Islet precursor cell (in vitro differentiated cells): ENCODE data around the gene FGF18.

ENCODE experiments used
- DNase-seq: peaks from one replicate; pipeline ENCODE4 v3.0.0-alpha.2; 2018

FGF18 gene

DNA sequence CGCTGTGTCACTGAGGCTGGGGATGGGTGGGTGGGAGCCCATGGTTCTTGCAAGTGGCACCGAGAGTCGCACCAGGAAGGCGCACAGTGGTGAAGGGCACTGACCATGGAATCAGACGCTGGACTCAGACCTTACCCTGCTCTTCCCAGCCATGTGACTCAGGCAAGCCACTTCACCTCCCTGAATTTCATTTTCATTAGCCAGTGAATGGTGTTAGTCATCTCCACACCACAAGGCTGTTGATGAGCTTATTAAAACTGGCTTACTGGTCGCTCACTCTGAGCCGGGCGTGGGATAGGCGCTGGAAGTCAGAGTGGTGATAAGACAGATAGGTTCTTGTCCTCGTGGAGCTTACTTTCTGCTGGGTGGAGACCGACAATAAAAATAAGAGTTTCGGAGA lies 25.1 kb downstream of the FGF18 start:
- peak; percentile 51 for DNase-seq

- DNase-seq, result no peak
These were observed 26.4 kb downstream of the FGF18 start for GRCh38 chr5:171445644-171446516.

DNA sequence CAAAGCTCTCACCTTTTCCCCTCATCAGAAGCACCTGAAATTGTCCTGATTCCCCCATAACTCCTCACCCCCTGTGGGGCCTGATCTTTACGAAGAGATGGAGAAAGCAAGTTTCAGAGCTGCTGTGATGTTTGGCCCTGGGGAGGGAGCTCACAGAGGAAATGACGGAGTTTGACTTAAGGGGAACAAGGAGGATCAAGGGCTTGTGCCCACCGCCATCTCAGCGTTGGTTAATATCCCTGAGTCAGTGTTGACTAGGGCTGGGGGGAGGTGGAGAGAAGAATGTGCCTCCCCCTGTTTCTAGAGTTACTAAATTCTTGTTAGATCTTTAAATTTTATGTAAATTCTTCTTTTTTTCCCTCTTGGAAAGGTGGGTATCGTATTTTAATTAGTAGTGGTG lies 27.8 kb downstream of the FGF18 start:
- no peak for DNase-seq

DNA sequence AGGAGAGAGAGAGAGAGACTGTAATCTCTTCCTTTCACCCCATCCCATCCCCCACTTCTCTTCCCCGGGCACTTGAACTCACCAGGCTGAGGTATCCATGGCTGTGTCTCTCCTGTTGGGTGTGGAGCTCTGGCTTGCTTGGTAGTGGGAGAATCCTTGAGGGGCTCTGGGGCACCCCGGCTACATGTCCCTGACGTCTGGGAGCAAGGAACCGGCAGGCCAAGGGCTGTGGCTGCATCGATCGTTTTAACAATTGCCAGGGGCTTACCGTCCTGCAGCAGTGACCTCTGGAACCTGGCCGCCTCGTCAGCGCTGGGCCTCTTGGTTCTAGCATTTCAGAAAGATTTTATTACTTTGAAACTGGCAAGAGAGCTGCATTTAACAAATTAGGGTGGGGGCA lies 30.0 kb downstream of the FGF18 start:
- DNase-seq, result no peak

DNA sequence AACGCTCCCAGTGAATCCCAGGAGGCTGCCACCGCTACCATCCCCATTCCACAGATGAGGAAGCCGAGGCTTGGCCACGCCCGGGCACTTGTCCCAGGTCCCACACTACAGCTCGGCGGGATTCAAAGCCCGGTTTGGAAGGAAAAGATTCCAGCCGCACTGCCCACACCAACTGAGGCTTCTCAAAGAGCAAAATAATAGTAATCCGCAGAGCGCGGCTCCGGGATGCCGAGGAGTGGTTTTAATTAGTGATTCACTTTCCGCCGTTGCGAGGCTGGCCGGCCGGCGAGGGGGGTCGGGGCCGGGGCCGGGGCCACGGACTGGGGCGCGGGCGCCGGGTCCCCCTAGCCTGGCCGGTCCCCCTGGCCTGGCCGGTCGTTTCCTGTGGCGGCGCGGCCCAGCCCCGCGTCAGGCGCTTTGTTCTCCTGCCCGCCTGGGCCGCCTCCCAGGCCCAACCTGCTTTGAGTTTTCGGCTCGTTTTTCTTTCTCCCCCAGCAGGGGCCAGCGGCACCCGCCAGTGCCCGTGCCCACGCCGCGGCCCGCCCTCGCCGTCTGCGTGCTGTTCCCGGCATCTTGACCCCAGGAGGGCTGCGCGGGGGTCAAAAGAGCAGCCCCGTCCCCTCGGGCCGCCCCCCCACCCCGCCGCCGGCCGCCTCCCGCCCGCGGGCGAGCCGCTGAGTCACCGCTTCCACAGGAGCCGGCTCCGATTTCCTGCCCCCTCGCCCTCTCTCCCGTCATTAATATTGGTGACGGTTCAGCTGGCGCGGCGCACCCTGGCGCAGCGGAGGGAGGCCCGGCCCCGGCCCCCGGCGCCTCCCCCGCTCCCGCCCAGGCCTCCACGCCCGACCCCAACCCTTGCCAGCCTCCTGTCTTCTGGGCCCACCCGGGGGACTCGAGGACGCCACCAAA lies 31.2 kb downstream of the FGF18 start:
- DNase-seq, result peak; percentile 89

- no peak for DNase-seq
These were observed 32.0 kb downstream of the FGF18 start for GRCh38 chr5:171451421-171451820.

GRCh38 chr5:171453056-171453725 lies 33.7 kb downstream of the FGF18 start:
- no peak for DNase-seq

GRCh38 chr5:171453988-171454387 lies 34.5 kb downstream of the FGF18 start:
- DNase-seq, result no peak

DNA sequence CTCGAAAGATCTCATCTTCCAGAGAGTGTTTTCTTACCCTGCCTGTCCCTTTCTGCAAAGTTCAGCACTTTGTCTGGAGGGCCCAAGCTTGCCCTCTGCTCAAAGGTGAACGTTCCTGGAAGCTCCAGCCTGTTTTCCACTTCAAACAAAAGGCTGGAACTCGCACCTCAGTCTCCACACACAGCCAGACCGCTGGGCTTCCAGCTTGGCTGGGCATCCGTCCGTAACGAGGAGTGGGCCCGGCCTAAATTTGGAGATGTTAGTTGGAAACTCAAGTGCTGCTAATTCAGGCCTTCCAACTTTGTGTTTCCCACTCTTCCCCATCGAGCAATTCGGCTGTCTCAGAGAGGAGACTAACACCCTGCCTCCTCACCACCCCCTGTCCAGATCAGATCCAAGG lies 35.1 kb downstream of the FGF18 start:
- DNase-seq, result no peak

DNA sequence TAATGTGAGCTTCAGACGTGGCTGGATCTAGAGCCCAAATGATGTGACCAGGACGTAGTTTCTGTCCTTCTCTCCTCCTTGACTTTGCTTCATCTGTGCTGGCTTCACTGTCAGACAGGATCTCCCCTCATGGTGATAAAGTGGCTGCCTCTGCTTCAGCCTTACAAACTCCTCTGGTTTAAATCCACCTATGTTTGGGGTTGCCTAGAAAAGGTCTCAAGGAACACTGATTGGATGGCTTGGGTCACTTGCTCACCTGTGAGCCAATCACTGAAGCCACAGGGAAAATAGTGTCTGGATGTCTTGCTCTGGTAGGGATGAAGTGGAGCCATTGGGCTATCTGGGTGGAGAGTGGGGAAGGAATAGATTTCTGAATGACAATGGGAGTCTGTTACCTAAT lies 36.1 kb downstream of the FGF18 start:
- no peak for DNase-seq

DNA sequence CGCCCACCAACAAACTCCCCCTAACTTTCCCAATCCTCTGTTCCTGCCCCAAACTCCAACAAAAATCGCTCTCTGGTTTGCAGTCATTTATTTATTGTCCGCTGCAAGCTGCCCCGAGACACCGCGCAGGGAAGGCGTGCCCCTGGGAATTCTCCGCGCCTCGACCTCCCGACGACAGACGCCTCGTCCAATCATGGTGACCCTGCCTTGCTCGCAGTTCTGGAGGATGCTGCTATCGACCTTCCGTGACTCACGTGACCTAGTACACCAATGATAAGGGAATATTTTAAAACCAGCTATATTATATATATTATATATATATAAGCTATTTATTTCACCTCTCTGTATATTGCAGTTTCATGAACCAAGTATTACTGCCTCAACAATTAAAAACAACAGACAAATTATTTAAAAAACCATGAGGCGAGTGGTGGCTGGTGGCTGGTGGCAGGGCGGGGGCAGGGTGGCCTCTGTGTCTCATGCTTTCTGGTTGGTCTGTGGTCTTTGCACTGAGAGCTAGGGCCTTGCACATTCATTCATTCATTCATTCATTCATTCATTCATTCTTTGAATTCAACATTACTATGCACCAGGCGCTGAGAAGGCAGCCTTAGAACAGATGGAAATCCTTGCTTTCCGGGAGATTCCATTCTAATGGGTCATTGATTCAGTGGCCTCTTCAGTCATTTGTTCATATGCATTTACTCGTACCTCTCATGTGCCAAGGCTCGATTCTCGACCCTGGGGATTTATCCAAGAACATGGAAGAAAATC lies 37.9 kb downstream of the FGF18 start:
- no peak for DNase-seq

DNA sequence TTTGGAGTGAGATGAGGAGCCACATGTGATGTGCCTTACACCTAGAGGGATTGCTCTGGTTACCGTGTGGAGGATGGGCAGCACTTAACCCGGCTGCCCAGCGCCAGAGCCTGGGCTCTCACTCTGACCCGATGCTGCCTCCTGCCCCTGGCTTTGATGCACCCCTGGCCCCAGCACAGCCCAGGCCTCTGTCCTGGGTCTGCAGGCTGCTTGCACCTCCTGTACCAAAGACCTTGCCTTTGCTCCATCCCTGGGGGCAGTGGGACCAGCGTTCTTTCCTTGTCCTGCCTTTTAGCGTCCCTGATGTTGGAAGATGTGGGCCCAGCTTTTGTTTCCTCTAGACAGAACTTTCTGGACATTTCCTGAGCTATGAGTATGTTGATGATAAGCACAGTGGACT lies 40.4 kb downstream of the FGF18 start:
- no peak for DNase-seq

DNA sequence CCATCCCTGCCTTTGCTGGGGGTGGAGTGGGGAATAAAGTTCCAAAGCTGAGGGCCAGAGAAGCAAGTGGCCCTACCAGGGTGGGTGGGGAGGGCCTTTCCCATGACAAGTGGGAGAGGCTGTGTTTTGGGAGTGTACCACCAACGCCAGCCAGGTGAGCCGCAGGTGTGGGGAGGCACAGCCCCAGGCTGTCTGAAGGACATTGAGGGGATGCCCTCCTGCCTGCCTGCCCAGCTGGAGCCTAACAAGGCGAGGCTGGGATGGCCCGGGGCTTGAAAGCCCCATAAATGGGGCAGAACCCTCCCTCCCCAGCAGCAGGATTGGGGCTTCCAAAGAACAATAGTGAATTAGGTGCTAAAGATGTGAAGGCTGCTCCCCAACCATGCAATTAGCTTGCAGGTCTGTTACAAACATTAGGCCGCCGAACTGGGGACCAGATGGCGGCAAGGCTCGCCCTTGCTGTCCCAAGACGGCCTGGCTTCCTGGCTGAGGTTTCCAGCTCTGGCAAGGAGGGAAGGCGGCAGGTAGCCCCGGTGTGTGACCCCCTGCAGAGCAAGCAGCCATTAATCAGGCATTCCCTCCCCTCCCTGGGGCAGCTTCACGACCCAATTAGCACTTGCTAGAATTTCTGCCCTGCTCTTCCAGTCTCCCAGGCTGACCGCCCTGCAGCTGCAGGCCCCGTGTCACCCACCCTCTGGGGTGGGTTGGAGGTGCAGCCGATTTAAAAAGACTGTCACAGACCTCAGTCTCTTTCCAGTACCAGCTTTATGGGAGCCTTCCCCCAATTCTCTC lies 42.9 kb downstream of the FGF18 start:
- DNase-seq, result peak; percentile 80

DNA sequence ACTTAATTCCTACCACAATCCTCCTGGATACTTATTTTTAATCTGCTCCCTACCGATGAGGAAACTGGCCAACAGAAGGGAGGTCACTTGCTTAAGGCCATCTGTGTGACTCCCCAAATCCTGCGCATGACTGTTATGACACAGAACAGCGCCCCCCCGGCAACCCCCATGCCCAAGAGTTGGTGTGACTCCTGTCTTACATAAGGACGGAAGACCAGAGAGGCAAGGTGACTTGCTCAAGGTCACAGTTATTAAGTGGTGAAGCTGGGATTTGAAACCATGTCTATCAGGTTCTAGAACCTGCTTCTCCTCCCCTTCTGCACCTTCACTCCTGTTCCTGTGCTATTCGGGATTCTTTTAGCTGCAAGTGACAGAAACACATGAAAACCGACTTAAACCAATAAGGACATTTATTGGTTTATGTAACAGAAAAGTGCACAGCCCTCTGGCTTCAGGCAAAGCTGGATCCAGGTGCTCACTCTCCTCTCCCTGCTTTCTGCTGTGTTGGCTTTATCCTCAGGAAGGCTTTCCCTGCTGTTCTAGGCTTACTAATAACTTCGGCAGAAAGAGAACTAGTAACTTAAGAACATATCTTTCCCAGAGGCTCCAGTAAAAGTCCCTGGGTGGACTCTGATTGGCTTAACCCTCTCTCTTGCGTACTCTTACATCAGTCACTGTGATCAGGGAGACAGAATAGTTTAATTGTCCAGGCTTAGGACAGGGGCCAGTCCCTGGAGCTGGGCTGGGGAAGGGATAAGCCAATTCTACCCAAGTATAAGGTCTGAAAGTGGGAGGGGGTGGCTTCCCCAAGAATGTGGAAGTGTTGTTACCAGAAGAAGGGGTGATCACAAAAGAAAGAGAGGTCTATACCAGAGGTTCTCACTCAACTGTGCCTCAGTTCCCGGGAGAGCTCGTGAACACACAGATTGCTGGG lies 43.7 kb downstream of the FGF18 start:
- DNase-seq, result no peak

DNA sequence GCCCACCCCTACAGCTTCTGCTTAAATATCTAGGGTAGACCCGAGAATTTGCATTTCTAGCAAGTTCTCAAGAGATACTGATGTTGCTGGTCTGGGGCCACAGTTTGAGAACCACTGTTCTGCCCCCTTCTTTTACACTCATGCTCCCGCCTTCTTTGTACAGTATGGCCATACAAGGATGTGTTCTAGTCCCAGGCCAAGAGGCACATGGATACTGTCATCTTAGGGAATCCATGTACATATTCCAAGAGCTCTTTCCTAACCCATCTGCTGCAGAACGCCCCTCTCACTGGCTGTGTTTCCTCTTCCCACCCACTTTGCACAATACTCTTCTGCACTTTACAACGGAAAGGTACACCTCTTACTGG lies 44.4 kb downstream of the FGF18 start:
- DNase-seq, result no peak

- DNase-seq, result no peak
These were observed 45.4 kb downstream of the FGF18 start for GRCh38 chr5:171464829-171465228.

DNA sequence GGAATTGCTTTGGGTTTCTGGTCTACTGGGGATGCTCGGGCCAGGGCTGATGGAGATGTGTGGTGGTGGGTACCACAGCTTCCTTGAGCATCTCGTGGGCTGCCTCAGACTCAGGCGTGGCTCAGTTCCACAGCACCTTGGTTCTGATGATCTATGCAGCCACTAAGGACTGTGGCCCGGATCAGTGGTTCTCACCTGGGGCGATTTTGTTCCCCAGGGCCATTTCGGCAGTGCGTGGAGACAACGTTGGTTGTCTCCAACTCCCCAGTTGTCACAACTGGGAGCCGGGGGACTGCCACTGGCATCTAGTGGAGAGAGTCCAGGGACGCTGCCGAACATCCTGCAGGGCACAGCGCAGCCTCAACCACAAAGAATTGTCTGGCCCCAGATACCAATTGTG lies 47.7 kb downstream of the FGF18 start:
- no peak for DNase-seq

DNA sequence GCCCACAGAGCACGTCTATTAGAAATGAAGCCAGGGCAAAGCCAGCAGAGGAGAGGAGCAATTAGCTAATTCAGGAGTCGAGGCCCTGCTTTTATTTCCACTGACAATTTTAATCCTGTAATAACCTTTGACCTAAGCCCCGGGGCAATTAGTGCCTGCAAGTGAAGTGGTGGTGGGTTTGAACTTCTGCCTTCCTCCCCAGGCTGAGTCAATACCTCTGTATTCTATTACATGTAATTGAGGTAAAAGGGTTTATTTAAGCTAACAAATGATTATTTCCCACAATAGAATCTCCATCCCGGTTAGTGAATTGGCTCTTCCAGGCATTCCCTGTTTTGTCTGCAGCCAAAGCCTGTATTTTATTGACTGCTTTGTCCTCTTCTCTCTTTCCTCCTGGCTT lies 49.9 kb downstream of the FGF18 start:
- no peak for DNase-seq

DNA sequence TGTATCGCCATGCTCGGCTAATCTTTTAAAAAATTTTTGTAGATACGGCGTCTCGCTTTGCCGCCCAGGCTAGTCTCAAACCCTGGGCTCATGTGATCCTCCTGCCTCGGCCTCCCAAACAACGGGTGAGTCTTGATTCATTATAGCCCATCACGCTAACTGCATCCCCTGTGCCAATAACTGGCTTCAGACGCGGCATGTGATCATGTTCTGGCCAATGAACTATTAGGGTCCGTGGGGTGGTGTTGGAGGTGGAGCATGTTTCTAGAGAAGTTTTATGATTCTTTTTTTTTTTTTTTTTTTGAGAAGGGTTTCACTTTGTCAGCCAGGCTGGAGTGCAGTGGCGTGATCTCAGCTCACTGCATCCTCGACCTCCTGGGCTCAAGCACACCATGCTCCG lies 51.0 kb downstream of the FGF18 start:
- no peak for DNase-seq

- no peak for DNase-seq
These were observed 54.9 kb downstream of the FGF18 start for GRCh38 chr5:171474230-171474813.
